ENCODE results near the gene TIMP2. TPM values are rescaled to one million over a fixed set of nuclear protein-coding genes. Genes with fewer than 3 reads are reported as not detected.

TIMP2 gene
- total and polyA plus RNA-seq, 2 of the 8 experiments (the other 6 are each of a cell fraction or from before 2014, with no cell fraction given), result 18.2 to 43.3 TPM

DNA sequence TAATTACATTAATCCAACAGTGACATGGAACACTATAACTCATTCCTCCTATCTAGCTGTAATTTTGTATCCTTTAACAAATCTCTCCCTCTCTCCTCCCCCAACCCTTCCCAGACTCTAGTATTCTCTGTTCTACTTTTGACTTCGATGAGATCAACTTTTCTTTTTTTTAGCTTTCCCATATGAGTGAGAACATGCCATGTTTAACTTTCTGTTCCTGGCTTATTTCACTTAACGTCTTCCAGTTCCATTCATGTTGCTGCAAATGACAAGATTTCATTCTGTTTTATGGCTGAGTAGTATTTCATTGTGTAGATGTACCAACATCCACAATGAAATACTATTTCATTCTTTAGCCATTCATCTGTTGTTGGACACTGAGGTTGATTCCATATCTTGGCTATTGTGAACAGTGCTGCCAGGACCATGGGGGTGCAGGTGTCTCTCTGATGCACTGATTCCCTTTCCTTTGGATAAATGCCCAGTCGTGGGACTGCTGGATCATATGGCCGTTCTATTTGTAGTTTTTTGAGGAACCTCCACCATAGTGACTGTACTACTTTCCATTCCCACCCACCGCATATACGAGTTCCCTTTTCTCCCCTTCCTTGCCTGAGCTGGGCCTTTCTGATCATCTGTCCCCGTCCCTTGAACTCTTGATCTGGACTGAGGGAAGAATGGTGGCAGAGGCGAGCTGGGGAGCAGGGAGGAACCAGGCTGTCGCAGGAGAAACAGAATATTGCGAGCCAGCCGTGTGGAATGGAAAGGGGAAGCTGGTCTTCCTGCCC lies 14.5 kb downstream of the TIMP2 start (continued):
- TF ChIP-seq, protein P1, sequence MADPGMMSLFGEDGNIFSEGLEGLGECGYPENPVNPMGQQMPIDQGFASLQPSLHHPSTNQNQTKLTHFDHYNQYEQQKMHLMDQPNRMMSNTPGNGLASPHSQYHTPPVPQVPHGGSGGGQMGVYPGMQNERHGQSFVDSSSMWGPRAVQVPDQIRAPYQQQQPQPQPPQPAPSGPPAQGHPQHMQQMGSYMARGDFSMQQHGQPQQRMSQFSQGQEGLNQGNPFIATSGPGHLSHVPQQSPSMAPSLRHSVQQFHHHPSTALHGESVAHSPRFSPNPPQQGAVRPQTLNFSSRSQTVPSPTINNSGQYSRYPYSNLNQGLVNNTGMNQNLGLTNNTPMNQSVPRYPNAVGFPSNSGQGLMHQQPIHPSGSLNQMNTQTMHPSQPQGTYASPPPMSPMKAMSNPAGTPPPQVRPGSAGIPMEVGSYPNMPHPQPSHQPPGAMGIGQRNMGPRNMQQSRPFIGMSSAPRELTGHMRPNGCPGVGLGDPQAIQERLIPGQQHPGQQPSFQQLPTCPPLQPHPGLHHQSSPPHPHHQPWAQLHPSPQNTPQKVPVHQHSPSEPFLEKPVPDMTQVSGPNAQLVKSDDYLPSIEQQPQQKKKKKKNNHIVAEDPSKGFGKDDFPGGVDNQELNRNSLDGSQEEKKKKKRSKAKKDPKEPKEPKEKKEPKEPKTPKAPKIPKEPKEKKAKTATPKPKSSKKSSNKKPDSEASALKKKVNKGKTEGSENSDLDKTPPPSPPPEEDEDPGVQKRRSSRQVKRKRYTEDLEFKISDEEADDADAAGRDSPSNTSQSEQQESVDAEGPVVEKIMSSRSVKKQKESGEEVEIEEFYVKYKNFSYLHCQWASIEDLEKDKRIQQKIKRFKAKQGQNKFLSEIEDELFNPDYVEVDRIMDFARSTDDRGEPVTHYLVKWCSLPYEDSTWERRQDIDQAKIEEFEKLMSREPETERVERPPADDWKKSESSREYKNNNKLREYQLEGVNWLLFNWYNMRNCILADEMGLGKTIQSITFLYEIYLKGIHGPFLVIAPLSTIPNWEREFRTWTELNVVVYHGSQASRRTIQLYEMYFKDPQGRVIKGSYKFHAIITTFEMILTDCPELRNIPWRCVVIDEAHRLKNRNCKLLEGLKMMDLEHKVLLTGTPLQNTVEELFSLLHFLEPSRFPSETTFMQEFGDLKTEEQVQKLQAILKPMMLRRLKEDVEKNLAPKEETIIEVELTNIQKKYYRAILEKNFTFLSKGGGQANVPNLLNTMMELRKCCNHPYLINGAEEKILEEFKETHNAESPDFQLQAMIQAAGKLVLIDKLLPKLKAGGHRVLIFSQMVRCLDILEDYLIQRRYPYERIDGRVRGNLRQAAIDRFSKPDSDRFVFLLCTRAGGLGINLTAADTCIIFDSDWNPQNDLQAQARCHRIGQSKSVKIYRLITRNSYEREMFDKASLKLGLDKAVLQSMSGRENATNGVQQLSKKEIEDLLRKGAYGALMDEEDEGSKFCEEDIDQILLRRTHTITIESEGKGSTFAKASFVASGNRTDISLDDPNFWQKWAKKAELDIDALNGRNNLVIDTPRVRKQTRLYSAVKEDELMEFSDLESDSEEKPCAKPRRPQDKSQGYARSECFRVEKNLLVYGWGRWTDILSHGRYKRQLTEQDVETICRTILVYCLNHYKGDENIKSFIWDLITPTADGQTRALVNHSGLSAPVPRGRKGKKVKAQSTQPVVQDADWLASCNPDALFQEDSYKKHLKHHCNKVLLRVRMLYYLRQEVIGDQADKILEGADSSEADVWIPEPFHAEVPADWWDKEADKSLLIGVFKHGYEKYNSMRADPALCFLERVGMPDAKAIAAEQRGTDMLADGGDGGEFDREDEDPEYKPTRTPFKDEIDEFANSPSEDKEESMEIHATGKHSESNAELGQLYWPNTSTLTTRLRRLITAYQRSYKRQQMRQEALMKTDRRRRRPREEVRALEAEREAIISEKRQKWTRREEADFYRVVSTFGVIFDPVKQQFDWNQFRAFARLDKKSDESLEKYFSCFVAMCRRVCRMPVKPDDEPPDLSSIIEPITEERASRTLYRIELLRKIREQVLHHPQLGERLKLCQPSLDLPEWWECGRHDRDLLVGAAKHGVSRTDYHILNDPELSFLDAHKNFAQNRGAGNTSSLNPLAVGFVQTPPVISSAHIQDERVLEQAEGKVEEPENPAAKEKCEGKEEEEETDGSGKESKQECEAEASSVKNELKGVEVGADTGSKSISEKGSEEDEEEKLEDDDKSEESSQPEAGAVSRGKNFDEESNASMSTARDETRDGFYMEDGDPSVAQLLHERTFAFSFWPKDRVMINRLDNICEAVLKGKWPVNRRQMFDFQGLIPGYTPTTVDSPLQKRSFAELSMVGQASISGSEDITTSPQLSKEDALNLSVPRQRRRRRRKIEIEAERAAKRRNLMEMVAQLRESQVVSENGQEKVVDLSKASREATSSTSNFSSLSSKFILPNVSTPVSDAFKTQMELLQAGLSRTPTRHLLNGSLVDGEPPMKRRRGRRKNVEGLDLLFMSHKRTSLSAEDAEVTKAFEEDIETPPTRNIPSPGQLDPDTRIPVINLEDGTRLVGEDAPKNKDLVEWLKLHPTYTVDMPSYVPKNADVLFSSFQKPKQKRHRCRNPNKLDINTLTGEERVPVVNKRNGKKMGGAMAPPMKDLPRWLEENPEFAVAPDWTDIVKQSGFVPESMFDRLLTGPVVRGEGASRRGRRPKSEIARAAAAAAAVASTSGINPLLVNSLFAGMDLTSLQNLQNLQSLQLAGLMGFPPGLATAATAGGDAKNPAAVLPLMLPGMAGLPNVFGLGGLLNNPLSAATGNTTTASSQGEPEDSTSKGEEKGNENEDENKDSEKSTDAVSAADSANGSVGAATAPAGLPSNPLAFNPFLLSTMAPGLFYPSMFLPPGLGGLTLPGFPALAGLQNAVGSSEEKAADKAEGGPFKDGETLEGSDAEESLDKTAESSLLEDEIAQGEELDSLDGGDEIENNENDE (IDR thresholded peaks at IDR 0.05; ENCODE audit: insufficient replicate concordance, low read length), result no peak
- TF ChIP-seq CREB1 (IDR thresholded peaks at IDR 0.05) (no peak), RAD21 (IDR thresholded peaks at IDR 0.05 in 1 of 2, conservative IDR thresholded peaks at IDR 0.05 in 1 of 2; ENCODE audit: low read depth in 2 of 2, low read length in 2 of 2) (no peak), TCF12 (IDR thresholded peaks at IDR 0.05; ENCODE audit: low read depth, low read length) (no peak), FOSL1 (IDR thresholded peaks at IDR 0.05; ENCODE audit: insufficient read depth, low read depth, low read length) (no peak), CBX5 (IDR thresholded peaks at IDR 0.05; ENCODE audit: low read depth, low read length) (no peak)
- TF ChIP-seq, protein P2, sequence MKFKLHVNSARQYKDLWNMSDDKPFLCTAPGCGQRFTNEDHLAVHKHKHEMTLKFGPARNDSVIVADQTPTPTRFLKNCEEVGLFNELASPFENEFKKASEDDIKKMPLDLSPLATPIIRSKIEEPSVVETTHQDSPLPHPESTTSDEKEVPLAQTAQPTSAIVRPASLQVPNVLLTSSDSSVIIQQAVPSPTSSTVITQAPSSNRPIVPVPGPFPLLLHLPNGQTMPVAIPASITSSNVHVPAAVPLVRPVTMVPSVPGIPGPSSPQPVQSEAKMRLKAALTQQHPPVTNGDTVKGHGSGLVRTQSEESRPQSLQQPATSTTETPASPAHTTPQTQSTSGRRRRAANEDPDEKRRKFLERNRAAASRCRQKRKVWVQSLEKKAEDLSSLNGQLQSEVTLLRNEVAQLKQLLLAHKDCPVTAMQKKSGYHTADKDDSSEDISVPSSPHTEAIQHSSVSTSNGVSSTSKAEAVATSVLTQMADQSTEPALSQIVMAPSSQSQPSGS (IDR thresholded peaks at IDR 0.05; ENCODE audit: low read length), result no peak

Data from H1 (cell line).